ENCODE results near the gene RGS7BP. TPM values are rescaled to one million over a fixed set of nuclear protein-coding genes. Genes with fewer than 3 reads are reported as not detected.

Gene RGS7BP
- total RNA-seq, 1 donor from 2014 or later, result 11.8 TPM

GRCh38 chr5:64646169-64646568 is 140.4 kb downstream of the RGS7BP start:
- Histone ChIP-seq H3K36me3 (no peaks in the 10 kb centered on the region), H3K4me1 (no peaks in the 10 kb centered on the region), H3K4me3 (no peak overlapping the region), H3K9me3 (no peaks in the 10 kb centered on the region), H3K27me3 (no peaks in the 10 kb centered on the region), H3K27ac (no peak overlapping the region)
- DNase-seq (ENCODE audit: extremely low spot score in 2 of 2), result no peak
- no peak for TF ChIP-seq POLR2AphosphoS5 (IDR thresholded peaks at IDR 0.05; ENCODE audit: insufficient read depth in 1 of 2, low read depth in 1 of 2)
- TF ChIP-seq POLR2A (IDR thresholded peaks at IDR 0.05), result no peak
- no peak for TF ChIP-seq CTCF (IDR thresholded peaks at IDR 0.05)
- intact Hi-C loops (cut with DNase I), result no loop called here

- no peaks in the 10 kb centered on the region for H3K4me1 ChIP-seq
- no peak for DNase-seq (ENCODE audit: extremely low spot score in 2 of 2)
- no peaks in the 10 kb centered on the region for H3K27me3 ChIP-seq
- TF ChIP-seq CTCF (IDR thresholded peaks at IDR 0.05) (no peak), POLR2A (IDR thresholded peaks at IDR 0.05) (no peak), POLR2AphosphoS5 (IDR thresholded peaks at IDR 0.05; ENCODE audit: insufficient read depth in 1 of 2, low read depth in 1 of 2) (no peak)
- intact Hi-C loops (cut with DNase I), result no loop called here
- H3K9me3 ChIP-seq, result no peaks in the 10 kb centered on the region
- no peak overlapping the region for H3K4me3 ChIP-seq
- no peaks in the 10 kb centered on the region for H3K36me3 ChIP-seq
- H3K27ac ChIP-seq, result no peak overlapping the region
Observed at GRCh38 chr5:64649512-64649911, 143.7 kb downstream of the RGS7BP start.

GRCh38 chr5:64653766-64654560 is 148.1 kb downstream of the RGS7BP start:
- Histone ChIP-seq H3K27me3 (no peaks in the 10 kb centered on the region), H3K9me3 (no peaks in the 10 kb centered on the region), H3K27ac (no peak overlapping the region), H3K4me3 (no peak overlapping the region), H3K36me3 (no peaks in the 10 kb centered on the region), H3K4me1 (no peaks in the 10 kb centered on the region)
- no peak for DNase-seq (ENCODE audit: extremely low spot score in 2 of 2)
- intact Hi-C loops (cut with DNase I), result no loop called here
- no peak for TF ChIP-seq CTCF (IDR thresholded peaks at IDR 0.05)
- no peak for TF ChIP-seq POLR2A (IDR thresholded peaks at IDR 0.05)
- TF ChIP-seq POLR2AphosphoS5 (IDR thresholded peaks at IDR 0.05; ENCODE audit: insufficient read depth in 1 of 2, low read depth in 1 of 2), result no peak

GRCh38 chr5:64654561-64654938 is 148.7 kb downstream of the RGS7BP start:
- Histone ChIP-seq H3K4me3 (no peak overlapping the region), H3K4me1 (no peaks in the 10 kb centered on the region), H3K9me3 (no peaks in the 10 kb centered on the region), H3K27ac (no peak overlapping the region), H3K36me3 (no peaks in the 10 kb centered on the region), H3K27me3 (no peaks in the 10 kb centered on the region)
- DNase-seq (ENCODE audit: extremely low spot score in 2 of 2), result no peak
- intact Hi-C loops (cut with DNase I), result no loop called here
- no peak for TF ChIP-seq POLR2A (IDR thresholded peaks at IDR 0.05)
- TF ChIP-seq CTCF (IDR thresholded peaks at IDR 0.05), result no peak
- TF ChIP-seq POLR2AphosphoS5 (IDR thresholded peaks at IDR 0.05; ENCODE audit: insufficient read depth in 1 of 2, low read depth in 1 of 2), result no peak

GRCh38 chr5:64655596-64655995 is 149.8 kb downstream of the RGS7BP start:
- H3K4me3 ChIP-seq, result no peak overlapping the region
- no peaks in the 10 kb centered on the region for H3K27me3 ChIP-seq
- TF ChIP-seq POLR2A (IDR thresholded peaks at IDR 0.05) (no peak), POLR2AphosphoS5 (IDR thresholded peaks at IDR 0.05; ENCODE audit: insufficient read depth in 1 of 2, low read depth in 1 of 2) (no peak), CTCF (IDR thresholded peaks at IDR 0.05) (no peak)

More at GRCh38 chr5:64655596-64655995, 149.8 kb downstream of the RGS7BP start:
- Histone ChIP-seq H3K27ac (no peak overlapping the region), H3K9me3 (no peaks in the 10 kb centered on the region), H3K36me3 (no peaks in the 10 kb centered on the region), H3K4me1 (no peaks in the 10 kb centered on the region)
- DNase-seq (ENCODE audit: extremely low spot score in 2 of 2), result no peak
- intact Hi-C loops (cut with DNase I), result no loop called here

Measured in vagina (tissue), 2 donors.